Urothelium cell line (cell line): Measurements from ENCODE around the gene PRAMEF5.
"Not testable (repeated sequence)": the region's sequence is repeated elsewhere in the genome, so short reads cannot be mapped to it uniquely, and the experiment has no call there.

Source experiments
- DNase-seq: peaks from one replicate; pipeline ENCODE4 v3.0.0; 2011; ENCODE audit warnings: low spot score, mixed read lengths
- FAIRE-seq: peaks from 2 replicates; lab custom pipeline; 2011; peaks lifted over from hg19 to GRCh38; lab: Jason Lieb, UNC

The PRAMEF5 gene

GRCh38 chr1:13265124-13265523, 11.1 kb downstream of the PRAMEF5 start:
- not testable (repeated sequence) for DNase-seq, FAIRE-seq

- not testable (repeated sequence) for FAIRE-seq, DNase-seq
These were observed 23.0 kb downstream of the PRAMEF5 start for GRCh38 chr1:13277016-13277415.

GRCh38 chr1:13279617-13280016, 25.6 kb downstream of the PRAMEF5 start:
- FAIRE-seq, DNase-seq: not testable (repeated sequence)

- not testable (repeated sequence) for DNase-seq, FAIRE-seq
These were observed 31.0 kb downstream of the PRAMEF5 start, which contains the start of gene PRAMEF8 for GRCh38 chr1:13285037-13285436. PRAMEF8 (minus strand) TSS chr1:13285137; CDS start chr1:13284091, 1,046 bp downstream.

- not testable (repeated sequence) for FAIRE-seq, DNase-seq
These were observed 35.0 kb downstream of the PRAMEF5 start for GRCh38 chr1:13289030-13289429.

- FAIRE-seq: not testable (repeated sequence)
These were observed 43.4 kb downstream of the PRAMEF5 start for GRCh38 chr1:13297216-13297931.

GRCh38 chr1:13298699-13299098, 44.7 kb downstream of the PRAMEF5 start:
- not testable (repeated sequence) for DNase-seq, FAIRE-seq

More at GRCh38 chr1:13297216-13297931, 43.4 kb downstream of the PRAMEF5 start:
- DNase-seq: not testable (repeated sequence)

- not testable (repeated sequence) for DNase-seq, FAIRE-seq
These were observed 48.2 kb downstream of the PRAMEF5 start for GRCh38 chr1:13302197-13302596.

GRCh38 chr1:13303239-13303638, 49.2 kb downstream of the PRAMEF5 start, which contains the start of gene PRAMEF33:
PRAMEF33 (plus strand) TSS chr1:13303539; CDS start chr1:13305955, 2,416 bp downstream.
- FAIRE-seq, DNase-seq: not testable (repeated sequence)
